Adipocyte (in vitro differentiated cells): ENCODE results near the gene TMEM174.
"Not testable (repeated sequence)": the region's sequence is repeated elsewhere in the genome, so short reads cannot be mapped to it uniquely, and the experiment has no call there.

Source experiments
- DNase-seq: peaks from one replicate; pipeline ENCODE4 v3.0.0-alpha.2; 2015; ENCODE audit warnings: low read depth
- H3K27me3 ChIP-seq: replicated peaks from 2 replicates; pipeline ENCODE4 v1.7.0; 2013; ENCODE audit warnings: mild to moderate bottlenecking, low read length, moderate library complexity; ENCODE audit not compliant: control insufficient read depth, insufficient read depth
- H3K36me3 ChIP-seq: 2 replicates; pipeline ENCODE4 v1.7.0; 2013; ENCODE audit warnings: low read length, mild to moderate bottlenecking, moderate library complexity; ENCODE audit not compliant: control insufficient read depth, insufficient read depth, severe bottlenecking
- H3K4me1 ChIP-seq: 2 replicates; pipeline ENCODE4 v1.7.0; 2013; ENCODE audit warnings: mild to moderate bottlenecking, low read length, moderate library complexity; ENCODE audit not compliant: control insufficient read depth, insufficient read depth
- H3K4me3 ChIP-seq: 2 replicates; pipeline ENCODE4 v1.7.0; 2013; ENCODE audit warnings: mild to moderate bottlenecking, low read length, moderate library complexity
- H3K9ac ChIP-seq: 2 replicates; pipeline ENCODE4 v1.7.0; 2013; ENCODE audit warnings: mild to moderate bottlenecking, low read length, moderate library complexity
- H3K9me3 ChIP-seq: 2 replicates; pipeline ENCODE4 v1.7.0; 2013; ENCODE audit warnings: mild to moderate bottlenecking, low read length, moderate library complexity; ENCODE audit not compliant: control insufficient read depth

TMEM174 gene

DNA sequence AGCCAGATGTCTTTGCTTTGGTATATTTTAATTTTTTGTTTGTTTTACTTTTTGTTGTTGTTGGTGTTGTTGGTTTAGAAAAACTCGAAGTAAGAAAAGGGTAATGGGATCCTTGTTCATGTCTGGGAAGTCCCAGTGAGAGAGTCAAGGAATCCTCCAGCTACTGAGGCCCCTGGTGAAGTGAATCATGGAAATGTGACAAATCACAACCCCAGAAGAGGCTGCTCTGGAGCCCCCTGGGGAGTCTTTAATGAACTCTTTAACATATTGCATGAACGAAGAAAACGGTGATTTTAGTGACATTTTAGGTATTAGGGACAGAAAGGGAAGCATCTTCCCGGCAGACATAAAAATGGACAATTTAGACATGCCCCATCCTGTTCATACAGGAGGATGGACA is 41.3 kb downstream of the TMEM174 start:
- no peaks in the 10 kb centered on the region for H3K36me3 ChIP-seq
- H3K27me3 ChIP-seq: peaks cover 36% of the 10 kb centered on the region
- H3K4me1 ChIP-seq: peaks cover 9% of the 10 kb centered on the region
- H3K9me3 ChIP-seq: peaks cover 6% of the 10 kb centered on the region
- no peak overlapping the region for H3K4me3 ChIP-seq
- no peak for DNase-seq
- H3K9ac ChIP-seq: no peak overlapping the region

DNA sequence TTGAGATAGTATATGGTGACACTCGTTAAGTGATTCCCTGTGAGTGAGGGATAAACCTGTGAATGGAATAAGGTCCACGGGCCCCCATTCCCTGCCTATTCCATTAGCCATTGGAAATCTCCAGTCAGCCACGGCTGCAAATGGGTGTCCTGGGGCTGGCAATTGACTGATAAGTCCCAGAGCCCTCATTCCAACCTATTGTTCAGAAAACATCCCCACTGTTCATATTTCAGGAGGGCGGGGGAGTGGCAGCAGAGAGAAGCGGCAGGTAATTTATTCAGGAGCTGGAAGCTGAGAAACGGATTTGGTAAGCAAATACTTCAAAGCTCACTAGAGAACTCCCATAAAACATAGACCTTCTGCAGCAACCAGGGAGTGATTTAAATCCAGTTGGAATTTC is 42.0 kb downstream of the TMEM174 start:
- H3K4me3 ChIP-seq: no peak overlapping the region
- peaks cover 43% of the 10 kb centered on the region for H3K27me3 ChIP-seq
- peaks cover 2% of the 10 kb centered on the region for H3K9me3 ChIP-seq
- H3K9ac ChIP-seq: no peak overlapping the region
- no peaks in the 10 kb centered on the region for H3K36me3 ChIP-seq
- DNase-seq: no peak
- peaks cover 9% of the 10 kb centered on the region for H3K4me1 ChIP-seq

DNA sequence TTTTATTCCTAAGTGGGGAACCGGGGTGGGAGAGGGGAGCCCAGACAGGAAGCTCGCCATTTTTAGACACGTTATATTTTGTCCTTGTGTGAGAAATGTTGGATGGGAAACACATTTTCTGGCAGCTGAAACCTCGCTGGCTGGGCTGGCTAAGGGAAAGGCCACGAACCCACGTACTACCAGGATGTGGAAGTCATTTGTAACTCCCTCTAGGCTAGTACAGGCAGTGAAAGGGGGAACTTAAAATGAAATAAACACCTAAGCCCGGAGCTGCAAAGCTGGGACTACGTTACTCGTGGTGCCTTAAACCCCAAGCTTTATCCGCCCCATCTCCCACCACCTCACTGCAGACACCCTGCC is 42.5 kb downstream of the TMEM174 start:
- H3K9me3 ChIP-seq: no peaks in the 10 kb centered on the region
- H3K4me1 ChIP-seq: peaks cover 9% of the 10 kb centered on the region
- H3K4me3 ChIP-seq: peak overlapping the region; percentile 66
- peak overlapping the region; percentile 25 for H3K9ac ChIP-seq
- no peaks in the 10 kb centered on the region for H3K36me3 ChIP-seq
- H3K27me3 ChIP-seq: peaks cover 48% of the 10 kb centered on the region
- no peak for DNase-seq

DNA sequence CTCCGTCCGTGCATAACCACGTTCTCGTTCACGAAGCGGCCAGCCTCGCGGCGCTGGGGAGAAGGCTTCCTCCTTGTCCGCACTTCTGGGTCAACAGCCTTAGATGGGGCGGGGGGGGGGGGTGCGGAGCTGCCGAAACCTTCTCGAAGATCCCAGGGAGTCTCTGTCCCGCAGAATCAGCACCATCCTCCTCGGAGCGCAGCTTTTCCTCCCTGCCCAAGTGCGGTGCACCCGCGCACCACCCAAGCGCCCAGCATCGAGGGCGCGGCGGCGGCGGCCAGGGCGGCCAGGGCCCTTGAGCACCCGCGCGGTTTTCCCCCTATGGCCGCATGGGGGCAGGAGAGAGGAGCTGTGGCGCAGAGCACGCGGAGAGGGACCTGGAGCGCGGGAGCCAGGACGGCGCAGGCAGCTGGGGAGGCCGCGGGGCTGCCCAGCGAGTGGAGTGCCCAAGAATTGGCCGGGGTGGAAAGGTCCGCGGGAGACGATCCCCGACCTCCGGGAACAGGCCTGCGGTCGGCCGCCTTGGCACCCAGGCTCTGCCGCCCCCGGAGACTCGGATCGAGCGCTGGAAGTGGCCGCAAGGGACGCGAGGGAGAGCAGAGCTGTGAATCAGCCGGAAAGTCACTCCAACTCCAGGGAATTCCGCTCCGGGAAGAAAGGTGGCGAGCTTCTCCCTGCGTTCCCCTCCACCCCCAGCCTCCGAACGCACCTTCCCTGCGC is 43.1 kb downstream of the TMEM174 start:
- DNase-seq: peak; percentile 95
- Histone ChIP-seq H3K36me3 (no peaks in the 10 kb centered on the region), H3K9ac (peak overlapping the region; percentile 25), H3K9me3 (no peaks in the 10 kb centered on the region), H3K4me1 (peaks cover 9% of the 10 kb centered on the region), H3K27me3 (peaks cover 54% of the 10 kb centered on the region), H3K4me3 (peak overlapping the region; percentile 66)

DNA sequence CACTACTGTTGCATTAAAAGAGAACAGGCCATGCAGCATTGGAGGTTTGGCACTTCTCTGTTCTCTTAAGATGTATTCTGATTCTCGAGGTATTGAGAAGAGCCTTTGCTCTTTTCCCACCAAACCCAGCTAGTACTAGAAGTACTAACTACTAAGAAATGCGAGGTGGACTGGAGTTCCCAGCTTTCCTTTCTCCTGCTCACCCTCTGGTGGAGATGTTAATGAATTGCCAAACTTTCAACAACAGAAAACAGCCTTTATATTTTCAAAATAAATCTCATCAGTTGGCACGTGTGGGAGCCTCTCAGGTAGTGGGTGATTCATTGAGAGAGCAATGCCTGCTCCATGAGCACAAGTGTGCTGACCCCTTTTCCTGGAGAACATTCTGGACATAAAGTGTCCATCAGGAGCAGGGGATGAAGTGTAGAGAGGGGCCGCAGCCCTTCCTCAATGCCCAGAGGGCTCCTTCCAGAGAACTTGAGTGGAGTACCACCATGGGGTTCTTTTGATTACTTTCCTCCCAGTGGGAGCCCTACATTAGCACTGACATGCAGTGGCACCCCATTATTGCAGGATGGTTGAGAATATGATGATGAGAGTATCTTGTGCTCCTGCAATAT is 45.7 kb downstream of the TMEM174 start:
- Histone ChIP-seq H3K9ac (no peak overlapping the region), H3K4me1 (peaks cover 9% of the 10 kb centered on the region), H3K36me3 (no peaks in the 10 kb centered on the region), H3K27me3 (peaks cover 60% of the 10 kb centered on the region), H3K9me3 (no peaks in the 10 kb centered on the region), H3K4me3 (no peak overlapping the region)
- peak; percentile 79 for DNase-seq

DNA sequence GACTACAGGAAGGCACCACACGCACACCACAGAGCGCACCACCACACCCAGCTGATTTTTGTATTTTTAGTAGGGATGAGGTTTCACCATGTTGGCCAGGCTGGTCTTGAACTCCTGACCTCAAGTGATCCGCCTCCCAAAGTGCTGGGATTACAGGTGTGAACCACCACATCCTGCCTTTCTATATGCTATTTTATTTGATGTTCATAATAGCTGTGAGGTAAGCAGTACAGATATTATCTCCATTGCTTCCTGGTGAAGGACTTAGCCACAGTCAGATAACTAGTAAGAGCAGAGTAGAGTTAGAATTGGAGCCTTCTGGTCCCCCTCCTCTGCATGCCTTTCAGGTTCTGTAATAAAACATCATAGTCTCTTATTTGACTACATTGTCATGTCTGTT is 46.3 kb downstream of the TMEM174 start:
- not testable (repeated sequence) for H3K4me3 ChIP-seq, H3K36me3 ChIP-seq, H3K9ac ChIP-seq, H3K4me1 ChIP-seq, DNase-seq, H3K9me3 ChIP-seq
- H3K27me3 ChIP-seq: peaks cover 64% of the 10 kb centered on the region

DNA sequence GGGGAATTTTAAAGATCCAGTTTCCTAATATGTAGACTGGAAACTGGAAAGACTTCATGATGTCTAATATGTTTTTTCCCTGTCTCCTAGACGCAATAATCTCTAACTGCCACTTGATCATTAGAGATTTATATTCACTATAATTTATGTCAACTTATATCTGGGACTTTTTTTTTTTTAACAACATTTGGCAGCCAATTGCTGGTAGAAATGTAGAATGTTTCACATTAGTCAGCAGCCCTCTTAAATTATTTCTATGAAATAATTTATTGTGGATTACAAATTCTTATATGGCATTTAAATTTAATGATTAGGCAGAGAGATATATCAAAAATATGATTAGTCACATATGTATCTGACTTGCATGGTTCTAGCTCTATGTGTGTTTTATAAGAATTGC is 48.2 kb downstream of the TMEM174 start:
- H3K27me3 ChIP-seq: peaks cover 67% of the 10 kb centered on the region
- H3K36me3 ChIP-seq: no peaks in the 10 kb centered on the region
- no peak for DNase-seq
- H3K4me3 ChIP-seq: no peak overlapping the region
- H3K9me3 ChIP-seq: no peaks in the 10 kb centered on the region
- peaks cover 3% of the 10 kb centered on the region for H3K4me1 ChIP-seq
- no peak overlapping the region for H3K9ac ChIP-seq

DNA sequence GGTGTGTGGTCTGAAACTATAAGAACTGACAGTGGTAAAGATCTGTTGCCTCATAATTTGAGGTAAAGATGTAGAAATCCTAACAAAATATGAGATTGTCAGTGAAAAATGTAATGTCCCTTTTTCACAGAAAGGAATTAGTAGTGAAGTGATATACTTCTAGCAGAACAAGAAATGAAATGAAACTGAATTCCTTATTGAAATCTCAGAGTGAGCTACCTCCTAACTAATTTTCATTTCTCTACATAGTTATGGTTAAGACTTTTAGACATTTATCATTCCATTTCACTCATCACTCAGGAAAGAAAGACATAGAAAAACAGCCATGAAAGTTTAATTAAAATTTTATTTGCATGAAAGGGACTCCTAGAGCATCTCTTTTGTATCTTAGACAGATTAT is 48.7 kb downstream of the TMEM174 start:
- Histone ChIP-seq H3K9me3 (no peaks in the 10 kb centered on the region), H3K4me3 (no peak overlapping the region), H3K9ac (no peak overlapping the region), H3K4me1 (no peaks in the 10 kb centered on the region), H3K27me3 (peaks cover 72% of the 10 kb centered on the region), H3K36me3 (no peaks in the 10 kb centered on the region)
- DNase-seq: no peak

DNA sequence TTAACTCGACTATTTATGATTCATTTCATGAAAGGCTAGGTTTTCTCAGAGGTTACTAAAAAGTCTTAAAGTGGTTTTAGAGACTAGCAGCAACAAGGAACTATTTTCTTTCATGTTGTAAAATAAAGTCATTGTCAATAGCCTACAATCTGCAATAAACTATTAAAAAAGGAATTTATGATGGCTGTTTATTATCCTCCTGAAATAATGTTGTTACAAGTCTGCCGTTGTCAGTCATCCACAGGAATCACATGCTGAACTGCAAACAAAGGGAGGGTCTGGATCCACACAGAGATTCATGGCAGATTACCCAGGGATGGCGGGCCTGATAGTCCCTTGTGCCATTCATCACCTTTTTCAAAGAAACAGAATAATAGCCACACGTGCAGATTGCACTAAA is 49.2 kb downstream of the TMEM174 start:
- Histone ChIP-seq H3K9ac (no peak overlapping the region), H3K4me1 (no peaks in the 10 kb centered on the region), H3K4me3 (no peak overlapping the region), H3K9me3 (no peaks in the 10 kb centered on the region), H3K27me3 (peaks cover 69% of the 10 kb centered on the region), H3K36me3 (no peaks in the 10 kb centered on the region)
- DNase-seq: no peak
